Measurements from ENCODE around the gene LPAR2. TPM values are rescaled to one million over a fixed set of nuclear protein-coding genes. Genes with fewer than 3 reads are reported as not detected.

The LPAR2 gene
- total and polyA plus RNA-seq, 2 experiments from 2014 or later: 39.4 to 63.1 TPM

GRCh38 chr19:19674315-19674714, 46.3 kb upstream of the LPAR2 start:
- H3K4me3 ChIP-seq: no peak overlapping the region
- H3K27me3 Mint-ChIP-seq (ENCODE audit: insufficient read depth, low read depth, poor library complexity): peaks cover 9% of the 10 kb centered on the region
- H3K4me1 Mint-ChIP-seq: peaks cover 11% of the 10 kb centered on the region; the same call in 2 of the 3 replicates
- peaks cover 13% of the 10 kb centered on the region for H3K4me1 ChIP-seq (ENCODE audit: insufficient read depth)
- H4K20me1 ChIP-seq (replicated peaks; ENCODE audit: insufficient read depth): peaks cover 66% of the 10 kb centered on the region
- H3K4me3 Mint-ChIP-seq: no peak overlapping the region; the same call in 2 of the 3 replicates
- no peak overlapping the region for H3K27ac Mint-ChIP-seq
- no peak for DNase-seq (ENCODE audit: low spot score)
- TF ChIP-seq CTCF (conservative IDR thresholded peaks at IDR 0.05; ENCODE audit: low read depth in 2 of 2) (no peak), EZH2 (IDR thresholded peaks at IDR 0.05; ENCODE audit: low read depth, unreplicated experiment) (no peak), ZNF114 (CRISPR knock-in tag; IDR thresholded peaks at IDR 0.05) (no peak), CREB1 (CRISPR knock-in tag; IDR thresholded peaks at IDR 0.05; ENCODE audit: low read depth) (no peak), STAT1 (IDR thresholded peaks at IDR 0.05; ENCODE audit: unreplicated experiment) (no peak), NANOG (IDR thresholded peaks at IDR 0.05; ENCODE audit: borderline replicate concordance) (no peak), EZH2phosphoT487 (IDR thresholded peaks at IDR 0.05; ENCODE audit: unreplicated experiment) (no peak), ZNF331 (CRISPR knock-in tag; IDR thresholded peaks at IDR 0.05; ENCODE audit: low read depth) (no peak), POLR2AphosphoS5 (IDR thresholded peaks at IDR 0.05; ENCODE audit: low read depth) (no peak), JUNB (IDR thresholded peaks at IDR 0.05; ENCODE audit: unreplicated experiment) (no peak)
- TF ChIP-seq, protein P1, sequence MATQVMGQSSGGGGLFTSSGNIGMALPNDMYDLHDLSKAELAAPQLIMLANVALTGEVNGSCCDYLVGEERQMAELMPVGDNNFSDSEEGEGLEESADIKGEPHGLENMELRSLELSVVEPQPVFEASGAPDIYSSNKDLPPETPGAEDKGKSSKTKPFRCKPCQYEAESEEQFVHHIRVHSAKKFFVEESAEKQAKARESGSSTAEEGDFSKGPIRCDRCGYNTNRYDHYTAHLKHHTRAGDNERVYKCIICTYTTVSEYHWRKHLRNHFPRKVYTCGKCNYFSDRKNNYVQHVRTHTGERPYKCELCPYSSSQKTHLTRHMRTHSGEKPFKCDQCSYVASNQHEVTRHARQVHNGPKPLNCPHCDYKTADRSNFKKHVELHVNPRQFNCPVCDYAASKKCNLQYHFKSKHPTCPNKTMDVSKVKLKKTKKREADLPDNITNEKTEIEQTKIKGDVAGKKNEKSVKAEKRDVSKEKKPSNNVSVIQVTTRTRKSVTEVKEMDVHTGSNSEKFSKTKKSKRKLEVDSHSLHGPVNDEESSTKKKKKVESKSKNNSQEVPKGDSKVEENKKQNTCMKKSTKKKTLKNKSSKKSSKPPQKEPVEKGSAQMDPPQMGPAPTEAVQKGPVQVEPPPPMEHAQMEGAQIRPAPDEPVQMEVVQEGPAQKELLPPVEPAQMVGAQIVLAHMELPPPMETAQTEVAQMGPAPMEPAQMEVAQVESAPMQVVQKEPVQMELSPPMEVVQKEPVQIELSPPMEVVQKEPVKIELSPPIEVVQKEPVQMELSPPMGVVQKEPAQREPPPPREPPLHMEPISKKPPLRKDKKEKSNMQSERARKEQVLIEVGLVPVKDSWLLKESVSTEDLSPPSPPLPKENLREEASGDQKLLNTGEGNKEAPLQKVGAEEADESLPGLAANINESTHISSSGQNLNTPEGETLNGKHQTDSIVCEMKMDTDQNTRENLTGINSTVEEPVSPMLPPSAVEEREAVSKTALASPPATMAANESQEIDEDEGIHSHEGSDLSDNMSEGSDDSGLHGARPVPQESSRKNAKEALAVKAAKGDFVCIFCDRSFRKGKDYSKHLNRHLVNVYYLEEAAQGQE (IDR thresholded peaks at IDR 0.05; ENCODE audit: unreplicated experiment): no peak
- TF ChIP-seq, protein P2, sequence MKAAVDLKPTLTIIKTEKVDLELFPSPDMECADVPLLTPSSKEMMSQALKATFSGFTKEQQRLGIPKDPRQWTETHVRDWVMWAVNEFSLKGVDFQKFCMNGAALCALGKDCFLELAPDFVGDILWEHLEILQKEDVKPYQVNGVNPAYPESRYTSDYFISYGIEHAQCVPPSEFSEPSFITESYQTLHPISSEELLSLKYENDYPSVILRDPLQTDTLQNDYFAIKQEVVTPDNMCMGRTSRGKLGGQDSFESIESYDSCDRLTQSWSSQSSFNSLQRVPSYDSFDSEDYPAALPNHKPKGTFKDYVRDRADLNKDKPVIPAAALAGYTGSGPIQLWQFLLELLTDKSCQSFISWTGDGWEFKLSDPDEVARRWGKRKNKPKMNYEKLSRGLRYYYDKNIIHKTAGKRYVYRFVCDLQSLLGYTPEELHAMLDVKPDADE (IDR thresholded peaks at IDR 0.05): no peak
- TF ChIP-seq, protein P3, sequence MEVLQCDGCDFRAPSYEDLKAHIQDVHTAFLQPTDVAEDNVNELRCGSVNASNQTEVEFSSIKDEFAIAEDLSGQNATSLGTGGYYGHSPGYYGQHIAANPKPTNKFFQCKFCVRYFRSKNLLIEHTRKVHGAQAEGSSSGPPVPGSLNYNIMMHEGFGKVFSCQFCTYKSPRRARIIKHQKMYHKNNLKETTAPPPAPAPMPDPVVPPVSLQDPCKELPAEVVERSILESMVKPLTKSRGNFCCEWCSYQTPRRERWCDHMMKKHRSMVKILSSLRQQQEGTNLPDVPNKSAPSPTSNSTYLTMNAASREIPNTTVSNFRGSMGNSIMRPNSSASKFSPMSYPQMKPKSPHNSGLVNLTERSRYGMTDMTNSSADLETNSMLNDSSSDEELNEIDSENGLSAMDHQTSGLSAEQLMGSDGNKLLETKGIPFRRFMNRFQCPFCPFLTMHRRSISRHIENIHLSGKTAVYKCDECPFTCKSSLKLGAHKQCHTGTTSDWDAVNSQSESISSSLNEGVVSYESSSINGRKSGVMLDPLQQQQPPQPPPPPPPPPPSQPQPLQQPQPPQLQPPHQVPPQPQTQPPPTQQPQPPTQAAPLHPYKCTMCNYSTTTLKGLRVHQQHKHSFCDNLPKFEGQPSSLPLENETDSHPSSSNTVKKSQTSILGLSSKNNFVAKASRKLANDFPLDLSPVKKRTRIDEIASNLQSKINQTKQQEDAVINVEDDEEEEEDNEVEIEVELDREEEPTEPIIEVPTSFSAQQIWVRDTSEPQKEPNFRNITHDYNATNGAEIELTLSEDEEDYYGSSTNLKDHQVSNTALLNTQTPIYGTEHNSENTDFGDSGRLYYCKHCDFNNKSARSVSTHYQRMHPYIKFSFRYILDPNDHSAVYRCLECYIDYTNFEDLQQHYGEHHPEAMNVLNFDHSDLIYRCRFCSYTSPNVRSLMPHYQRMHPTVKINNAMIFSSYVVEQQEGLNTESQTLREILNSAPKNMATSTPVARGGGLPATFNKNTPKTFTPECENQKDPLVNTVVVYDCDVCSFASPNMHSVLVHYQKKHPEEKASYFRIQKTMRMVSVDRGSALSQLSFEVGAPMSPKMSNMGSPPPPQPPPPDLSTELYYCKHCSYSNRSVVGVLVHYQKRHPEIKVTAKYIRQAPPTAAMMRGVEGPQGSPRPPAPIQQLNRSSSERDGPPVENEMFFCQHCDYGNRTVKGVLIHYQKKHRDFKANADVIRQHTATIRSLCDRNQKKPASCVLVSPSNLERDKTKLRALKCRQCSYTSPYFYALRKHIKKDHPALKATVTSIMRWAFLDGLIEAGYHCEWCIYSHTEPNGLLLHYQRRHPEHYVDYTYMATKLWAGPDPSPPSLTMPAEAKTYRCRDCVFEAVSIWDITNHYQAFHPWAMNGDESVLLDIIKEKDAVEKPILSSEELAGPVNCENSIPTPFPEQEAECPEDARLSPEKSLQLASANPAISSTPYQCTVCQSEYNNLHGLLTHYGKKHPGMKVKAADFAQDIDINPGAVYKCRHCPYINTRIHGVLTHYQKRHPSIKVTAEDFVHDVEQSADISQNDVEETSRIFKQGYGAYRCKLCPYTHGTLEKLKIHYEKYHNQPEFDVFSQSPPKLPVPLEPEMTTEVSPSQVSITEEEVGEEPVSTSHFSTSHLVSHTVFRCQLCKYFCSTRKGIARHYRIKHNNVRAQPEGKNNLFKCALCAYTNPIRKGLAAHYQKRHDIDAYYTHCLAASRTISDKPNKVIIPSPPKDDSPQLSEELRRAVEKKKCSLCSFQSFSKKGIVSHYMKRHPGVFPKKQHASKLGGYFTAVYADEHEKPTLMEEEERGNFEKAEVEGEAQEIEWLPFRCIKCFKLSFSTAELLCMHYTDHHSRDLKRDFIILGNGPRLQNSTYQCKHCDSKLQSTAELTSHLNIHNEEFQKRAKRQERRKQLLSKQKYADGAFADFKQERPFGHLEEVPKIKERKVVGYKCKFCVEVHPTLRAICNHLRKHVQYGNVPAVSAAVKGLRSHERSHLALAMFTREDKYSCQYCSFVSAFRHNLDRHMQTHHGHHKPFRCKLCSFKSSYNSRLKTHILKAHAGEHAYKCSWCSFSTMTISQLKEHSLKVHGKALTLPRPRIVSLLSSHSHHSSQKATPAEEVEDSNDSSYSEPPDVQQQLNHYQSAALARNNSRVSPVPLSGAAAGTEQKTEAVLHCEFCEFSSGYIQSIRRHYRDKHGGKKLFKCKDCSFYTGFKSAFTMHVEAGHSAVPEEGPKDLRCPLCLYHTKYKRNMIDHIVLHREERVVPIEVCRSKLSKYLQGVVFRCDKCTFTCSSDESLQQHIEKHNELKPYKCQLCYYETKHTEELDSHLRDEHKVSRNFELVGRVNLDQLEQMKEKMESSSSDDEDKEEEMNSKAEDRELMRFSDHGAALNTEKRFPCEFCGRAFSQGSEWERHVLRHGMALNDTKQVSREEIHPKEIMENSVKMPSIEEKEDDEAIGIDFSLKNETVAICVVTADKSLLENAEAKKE (CRISPR knock-in tag; IDR thresholded peaks at IDR 0.05): no peak
- no peaks in the 10 kb centered on the region; the same call in 1 of the 2 replicates for H3K9me2 ChIP-seq (ENCODE audit: insufficient read depth)
- no peaks in the 10 kb centered on the region for H3K27me3 ChIP-seq (ENCODE audit: insufficient read depth)
- peaks cover 91% of the 10 kb centered on the region for H3K79me2 ChIP-seq (replicated peaks; ENCODE audit: insufficient read depth)
- no peak overlapping the region for H3K27ac ChIP-seq (ENCODE audit: low read depth)
- H3K36me3 Mint-ChIP-seq (ENCODE audit: low read depth): peaks cover 84% of the 10 kb centered on the region
- H3K9me3 Mint-ChIP-seq: peaks cover 14% of the 10 kb centered on the region
- H2AFZ ChIP-seq: no peak overlapping the region
- ATAC-seq: no peak
- no peak overlapping the region for H3K4me2 ChIP-seq
- peaks cover 21% of the 10 kb centered on the region for H3F3A ChIP-seq (replicated peaks; ENCODE audit: low read depth)
- H3K36me3 ChIP-seq (ENCODE audit: insufficient read depth): peaks cover 37% of the 10 kb centered on the region

Measured in GM23338 (cell line).